Smooth muscle cell (in vitro differentiated cells): ENCODE measurements around the gene PDE8B. TPM values are rescaled to one million over a fixed set of nuclear protein-coding genes. Genes with fewer than 3 reads are reported as not detected.

Experiments used
- DNase-seq: peaks from one replicate; lab custom pipeline; 2025; ENCODE audit not compliant: unreplicated experiment; lab: John Stamatoyannopoulos, UW
- H2AFZ ChIP-seq: fragments of 200-600 bp; sonication (generic); 2 replicates; pipeline ENCODE4 v1.6.0; 2016; ENCODE audit warnings: antibody characterized with exemption, low read depth, mild to moderate bottlenecking
- H3F3A ChIP-seq: fragments of 200-600 bp; sonication (generic); 2 replicates; pipeline ENCODE4 v1.6.0; 2017; ENCODE audit warnings: antibody characterized with exemption, low read depth
- H3K27ac ChIP-seq: fragments of 200-600 bp; sonication (generic); 2 replicates; pipeline ENCODE4 v1.5.1; 2016; ENCODE audit warnings: low read depth, mild to moderate bottlenecking
- H3K27me3 ChIP-seq: fragments of 200-600 bp; sonication (generic); 2 replicates; pipeline ENCODE4 v1.6.1; 2016; ENCODE audit warnings: low read depth, mild to moderate bottlenecking
- H3K36me3 ChIP-seq: fragments of 200-600 bp; sonication (generic); 2 replicates; pipeline ENCODE4 v1.5.1; 2016; ENCODE audit warnings: low read depth
- H3K4me1 ChIP-seq: fragments of 200-600 bp; sonication (generic); 2 replicates; pipeline ENCODE4 v1.5.1; 2016; ENCODE audit warnings: low read depth
- H3K4me2 ChIP-seq: fragments of 200-600 bp; sonication (generic); 2 replicates; pipeline ENCODE4 v1.6.0; 2016; ENCODE audit warnings: mild to moderate bottlenecking
- H3K4me3 ChIP-seq: fragments of 200-600 bp; sonication (generic); 2 replicates; pipeline ENCODE4 v1.5.1; 2016; ENCODE audit warnings: mild to moderate bottlenecking
- H3K79me2 ChIP-seq: fragments of 200-600 bp; sonication (generic); 2 replicates; pipeline ENCODE4 v1.6.0; 2016; ENCODE audit warnings: low read depth, mild to moderate bottlenecking
- H3K9ac ChIP-seq: fragments of 200-600 bp; sonication (generic); 2 replicates; pipeline ENCODE4 v1.6.0; 2016; ENCODE audit warnings: low read depth
- H3K9me3 ChIP-seq: fragments of 200-600 bp; sonication (generic); replicated peaks from 2 replicates; pipeline ENCODE4 v1.5.1; 2016; ENCODE audit warnings: low read depth
- H4K20me1 ChIP-seq: fragments of 200-600 bp; sonication (generic); 2 replicates; pipeline ENCODE4 v1.6.0; 2016; ENCODE audit warnings: low read depth
- CTCF ChIP-seq: fragments of 200-600 bp; sonication (generic); IDR thresholded peaks from 2 replicates; pipeline ENCODE4 v1.5.1; 2017; ENCODE audit warnings: borderline replicate concordance, mild to moderate bottlenecking, antibody characterized with exemption; ENCODE audit not compliant: insufficient read depth, poor library complexity, severe bottlenecking
- WGBS: methylation state at CpG from one replicate; pipeline ENCODE4 v1.1.7; 2016; ENCODE audit warnings: low lambda C conversion rate; 5-methylcytosine and 5-hydroxymethylcytosine counted together
- polyA plus RNA-seq: library from polyadenylated mRNA; unstranded; fragments of >200 nt; fragmentation: Nextera tagmentation; extraction: Ambion mirVana; gene quantifications from 2 replicates; pipeline ENCODE4 v1.2.1, GENCODE V29; 2016
- total RNA-seq: library from RNA; depleted of rRNA; stranded (reverse); fragments of >200 nt; gene quantifications from 2 replicates; pipeline ENCODE4 v1.2.3, GENCODE V29; 2014

Gene PDE8B
- total and polyA plus RNA-seq, 2 experiments from 2014 or later = 0.13 to 0.18 TPM

- Histone ChIP-seq H3K4me3 (no peak overlapping the region), H3K4me1 (peaks cover 11% of the 10 kb centered on the region), H4K20me1 (no peaks in the 10 kb centered on the region), H3K79me2 (no peaks in the 10 kb centered on the region), H3K27me3 (no peaks in the 10 kb centered on the region), H3K36me3 (no peaks in the 10 kb centered on the region), H2AFZ (no peak overlapping the region), H3K27ac (peak overlapping the region; percentile 60), H3F3A (peaks cover 3% of the 10 kb centered on the region), H3K9ac (no peak overlapping the region), H3K4me2 (peak overlapping the region; percentile 0), H3K9me3 (no peaks in the 10 kb centered on the region)
- TF ChIP-seq CTCF = no peak
- 79% methylated on average over 4 of the region's 4 CpGs for WGBS
- DNase-seq = no peak
Measured at GRCh38 chr5:77325921-77326541, 115.6 kb downstream of the PDE8B start.

- Histone ChIP-seq H3K9me3 (no peaks in the 10 kb centered on the region), H3F3A (peaks cover 3% of the 10 kb centered on the region), H3K36me3 (no peaks in the 10 kb centered on the region), H2AFZ (no peak overlapping the region), H3K79me2 (no peaks in the 10 kb centered on the region), H3K27ac (no peak overlapping the region), H4K20me1 (no peaks in the 10 kb centered on the region), H3K4me1 (peaks cover 6% of the 10 kb centered on the region), H3K27me3 (no peaks in the 10 kb centered on the region), H3K4me2 (peak overlapping the region; percentile 0), H3K4me3 (no peak overlapping the region), H3K9ac (no peak overlapping the region)
- WGBS = 96% methylated on average over 5 of the region's 5 CpGs
- TF ChIP-seq CTCF = no peak
- no peak for DNase-seq
Measured at GRCh38 chr5:77326986-77327734, 116.7 kb downstream of the PDE8B start.

- peaks cover 12% of the 10 kb centered on the region for H3K4me1 ChIP-seq
- H3K36me3 ChIP-seq = no peaks in the 10 kb centered on the region
- no peaks in the 10 kb centered on the region for H3K9me3 ChIP-seq
- no peaks in the 10 kb centered on the region for H4K20me1 ChIP-seq
- H3F3A ChIP-seq = peaks cover 3% of the 10 kb centered on the region
- no peak for TF ChIP-seq CTCF
- H3K79me2 ChIP-seq = no peaks in the 10 kb centered on the region
- no peak overlapping the region for H3K4me3 ChIP-seq
- no peaks in the 10 kb centered on the region for H3K27me3 ChIP-seq
- no peak overlapping the region for H3K27ac ChIP-seq
- no peak overlapping the region for H3K9ac ChIP-seq
- no peak overlapping the region for H3K4me2 ChIP-seq
- 91% methylated on average over 10 of the region's 10 CpGs for WGBS
- DNase-seq = no peak
- H2AFZ ChIP-seq = no peak overlapping the region
Measured at GRCh38 chr5:77328930-77329647, 118.6 kb downstream of the PDE8B start.
